ENCODE measurements around the gene TSPAN9. TPM values are rescaled to one million over a fixed set of nuclear protein-coding genes. Genes with fewer than 3 reads are reported as not detected.

TSPAN9 gene
- total and polyA plus RNA-seq, 2 experiments from 2014 or later, result 6.0 to 31.5 TPM

- TF ChIP-seq CTCF (conservative IDR thresholded peaks at IDR 0.05; ENCODE audit: low read depth in 2 of 2) (no peak), ZNF331 (CRISPR knock-in tag; IDR thresholded peaks at IDR 0.05; ENCODE audit: low read depth) (no peak), EZH2phosphoT487 (IDR thresholded peaks at IDR 0.05; ENCODE audit: unreplicated experiment) (no peak), ZNF114 (CRISPR knock-in tag; IDR thresholded peaks at IDR 0.05) (no peak), ETS1 (IDR thresholded peaks at IDR 0.05) (no peak), POLR2AphosphoS5 (IDR thresholded peaks at IDR 0.05; ENCODE audit: low read depth) (no peak), STAT1 (IDR thresholded peaks at IDR 0.05; ENCODE audit: unreplicated experiment) (no peak)
These were observed 46.3 kb upstream of the TSPAN9 start (continued) for GRCh38 chr12:3030821-3031429.

GRCh38 chr12:3032161-3032560 lies 45.0 kb upstream of the TSPAN9 start:
- H3K27me3 Mint-ChIP-seq (ENCODE audit: insufficient read depth, low read depth, poor library complexity), result peaks cover 18% of the 10 kb centered on the region
- DNase-seq (ENCODE audit: low spot score), result no peak
- Histone ChIP-seq H3K4me3 (no peak overlapping the region), H2AFZ (no peak overlapping the region), H3K27me3 (ENCODE audit: insufficient read depth) (no peaks in the 10 kb centered on the region), H3K4me2 (no peak overlapping the region), H4K20me1 (replicated peaks; ENCODE audit: insufficient read depth) (peaks cover 30% of the 10 kb centered on the region), H3K79me2 (replicated peaks; ENCODE audit: insufficient read depth) (no peaks in the 10 kb centered on the region), H3K36me3 (ENCODE audit: insufficient read depth) (peaks cover 30% of the 10 kb centered on the region), H3F3A (replicated peaks; ENCODE audit: low read depth) (peaks cover 25% of the 10 kb centered on the region), H3K4me1 (ENCODE audit: insufficient read depth) (no peaks in the 10 kb centered on the region), H3K27ac (ENCODE audit: low read depth) (peak overlapping the region; percentile 74; the same call in 1 of the 2 replicates), H3K9me2 (ENCODE audit: insufficient read depth) (no peaks in the 10 kb centered on the region)
- H3K4me3 Mint-ChIP-seq, result no peak overlapping the region
- peaks cover 54% of the 10 kb centered on the region for H3K36me3 Mint-ChIP-seq (ENCODE audit: low read depth)
- no peak overlapping the region for H3K27ac Mint-ChIP-seq
- H3K9me3 Mint-ChIP-seq, result no peaks in the 10 kb centered on the region
- ATAC-seq, result no peak
- peaks cover 9% of the 10 kb centered on the region for H3K4me1 Mint-ChIP-seq
- no peak for TF ChIP-seq ZNF462 (CRISPR knock-in tag; IDR thresholded peaks at IDR 0.05)
- TF ChIP-seq STAT1 (IDR thresholded peaks at IDR 0.05; ENCODE audit: unreplicated experiment), result no peak
- TF ChIP-seq JUNB (IDR thresholded peaks at IDR 0.05; ENCODE audit: unreplicated experiment), result no peak
- TF ChIP-seq CREB1 (CRISPR knock-in tag; IDR thresholded peaks at IDR 0.05; ENCODE audit: low read depth), result no peak
- no peak for TF ChIP-seq NANOG (IDR thresholded peaks at IDR 0.05; ENCODE audit: borderline replicate concordance)
- no peak for TF ChIP-seq POLR2AphosphoS5 (IDR thresholded peaks at IDR 0.05; ENCODE audit: low read depth)
- TF ChIP-seq EZH2phosphoT487 (IDR thresholded peaks at IDR 0.05; ENCODE audit: unreplicated experiment), result no peak
- TF ChIP-seq ZNF331 (CRISPR knock-in tag; IDR thresholded peaks at IDR 0.05; ENCODE audit: low read depth), result no peak
- no peak for TF ChIP-seq REST (IDR thresholded peaks at IDR 0.05; ENCODE audit: unreplicated experiment)
- no peak for TF ChIP-seq ZNF114 (CRISPR knock-in tag; IDR thresholded peaks at IDR 0.05)
